ENCODE measurements around the gene STYXL2.

DNA sequence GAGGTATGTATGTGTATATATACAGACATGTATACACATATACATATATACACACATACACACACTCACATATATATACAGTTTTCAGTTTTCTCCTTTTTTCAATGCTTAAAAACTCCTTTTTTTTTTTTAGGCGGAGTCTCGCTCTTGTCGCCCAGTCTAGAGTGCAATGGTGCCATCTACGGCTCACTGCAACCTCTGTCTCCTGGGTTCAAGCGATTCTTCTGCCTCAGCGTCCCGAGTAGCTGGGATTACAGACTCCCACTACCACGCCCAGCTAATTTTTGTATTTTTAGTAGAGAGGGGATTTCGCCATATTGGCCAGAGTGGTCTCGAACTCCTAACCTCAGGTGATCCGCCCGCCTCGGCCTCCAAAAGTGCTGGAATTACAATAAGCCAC lies 27.0 kb downstream of the STYXL2 start:
- TF ChIP-seq, protein P1, sequence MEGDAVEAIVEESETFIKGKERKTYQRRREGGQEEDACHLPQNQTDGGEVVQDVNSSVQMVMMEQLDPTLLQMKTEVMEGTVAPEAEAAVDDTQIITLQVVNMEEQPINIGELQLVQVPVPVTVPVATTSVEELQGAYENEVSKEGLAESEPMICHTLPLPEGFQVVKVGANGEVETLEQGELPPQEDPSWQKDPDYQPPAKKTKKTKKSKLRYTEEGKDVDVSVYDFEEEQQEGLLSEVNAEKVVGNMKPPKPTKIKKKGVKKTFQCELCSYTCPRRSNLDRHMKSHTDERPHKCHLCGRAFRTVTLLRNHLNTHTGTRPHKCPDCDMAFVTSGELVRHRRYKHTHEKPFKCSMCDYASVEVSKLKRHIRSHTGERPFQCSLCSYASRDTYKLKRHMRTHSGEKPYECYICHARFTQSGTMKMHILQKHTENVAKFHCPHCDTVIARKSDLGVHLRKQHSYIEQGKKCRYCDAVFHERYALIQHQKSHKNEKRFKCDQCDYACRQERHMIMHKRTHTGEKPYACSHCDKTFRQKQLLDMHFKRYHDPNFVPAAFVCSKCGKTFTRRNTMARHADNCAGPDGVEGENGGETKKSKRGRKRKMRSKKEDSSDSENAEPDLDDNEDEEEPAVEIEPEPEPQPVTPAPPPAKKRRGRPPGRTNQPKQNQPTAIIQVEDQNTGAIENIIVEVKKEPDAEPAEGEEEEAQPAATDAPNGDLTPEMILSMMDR (conservative IDR thresholded peaks at IDR 0.05; ENCODE audit: low read depth in 2 of 2): peak in 1 of 2 experiments; percentile 40; a peak in 2 of 4 replicates
- peak; percentile 25 for TF ChIP-seq EZH2 (IDR thresholded peaks at IDR 0.05; ENCODE audit: low read depth, unreplicated experiment)
- TF ChIP-seq CREB1 (CRISPR knock-in tag; IDR thresholded peaks at IDR 0.05; ENCODE audit: low read depth): no peak
- TF ChIP-seq, protein P2, sequence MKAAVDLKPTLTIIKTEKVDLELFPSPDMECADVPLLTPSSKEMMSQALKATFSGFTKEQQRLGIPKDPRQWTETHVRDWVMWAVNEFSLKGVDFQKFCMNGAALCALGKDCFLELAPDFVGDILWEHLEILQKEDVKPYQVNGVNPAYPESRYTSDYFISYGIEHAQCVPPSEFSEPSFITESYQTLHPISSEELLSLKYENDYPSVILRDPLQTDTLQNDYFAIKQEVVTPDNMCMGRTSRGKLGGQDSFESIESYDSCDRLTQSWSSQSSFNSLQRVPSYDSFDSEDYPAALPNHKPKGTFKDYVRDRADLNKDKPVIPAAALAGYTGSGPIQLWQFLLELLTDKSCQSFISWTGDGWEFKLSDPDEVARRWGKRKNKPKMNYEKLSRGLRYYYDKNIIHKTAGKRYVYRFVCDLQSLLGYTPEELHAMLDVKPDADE (IDR thresholded peaks at IDR 0.05): no peak
- TF ChIP-seq, protein P3, sequence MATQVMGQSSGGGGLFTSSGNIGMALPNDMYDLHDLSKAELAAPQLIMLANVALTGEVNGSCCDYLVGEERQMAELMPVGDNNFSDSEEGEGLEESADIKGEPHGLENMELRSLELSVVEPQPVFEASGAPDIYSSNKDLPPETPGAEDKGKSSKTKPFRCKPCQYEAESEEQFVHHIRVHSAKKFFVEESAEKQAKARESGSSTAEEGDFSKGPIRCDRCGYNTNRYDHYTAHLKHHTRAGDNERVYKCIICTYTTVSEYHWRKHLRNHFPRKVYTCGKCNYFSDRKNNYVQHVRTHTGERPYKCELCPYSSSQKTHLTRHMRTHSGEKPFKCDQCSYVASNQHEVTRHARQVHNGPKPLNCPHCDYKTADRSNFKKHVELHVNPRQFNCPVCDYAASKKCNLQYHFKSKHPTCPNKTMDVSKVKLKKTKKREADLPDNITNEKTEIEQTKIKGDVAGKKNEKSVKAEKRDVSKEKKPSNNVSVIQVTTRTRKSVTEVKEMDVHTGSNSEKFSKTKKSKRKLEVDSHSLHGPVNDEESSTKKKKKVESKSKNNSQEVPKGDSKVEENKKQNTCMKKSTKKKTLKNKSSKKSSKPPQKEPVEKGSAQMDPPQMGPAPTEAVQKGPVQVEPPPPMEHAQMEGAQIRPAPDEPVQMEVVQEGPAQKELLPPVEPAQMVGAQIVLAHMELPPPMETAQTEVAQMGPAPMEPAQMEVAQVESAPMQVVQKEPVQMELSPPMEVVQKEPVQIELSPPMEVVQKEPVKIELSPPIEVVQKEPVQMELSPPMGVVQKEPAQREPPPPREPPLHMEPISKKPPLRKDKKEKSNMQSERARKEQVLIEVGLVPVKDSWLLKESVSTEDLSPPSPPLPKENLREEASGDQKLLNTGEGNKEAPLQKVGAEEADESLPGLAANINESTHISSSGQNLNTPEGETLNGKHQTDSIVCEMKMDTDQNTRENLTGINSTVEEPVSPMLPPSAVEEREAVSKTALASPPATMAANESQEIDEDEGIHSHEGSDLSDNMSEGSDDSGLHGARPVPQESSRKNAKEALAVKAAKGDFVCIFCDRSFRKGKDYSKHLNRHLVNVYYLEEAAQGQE (IDR thresholded peaks at IDR 0.05; ENCODE audit: unreplicated experiment): no peak
- TF ChIP-seq EZH2phosphoT487 (IDR thresholded peaks at IDR 0.05; ENCODE audit: unreplicated experiment): no peak
- no peak for TF ChIP-seq POLR2AphosphoS5 (IDR thresholded peaks at IDR 0.05; ENCODE audit: low read depth)
- no peak for TF ChIP-seq JUNB (IDR thresholded peaks at IDR 0.05; ENCODE audit: unreplicated experiment)
- no peak for TF ChIP-seq NANOG (IDR thresholded peaks at IDR 0.05; ENCODE audit: borderline replicate concordance)
- no peak for TF ChIP-seq ZNF331 (CRISPR knock-in tag; IDR thresholded peaks at IDR 0.05; ENCODE audit: low read depth)
- TF ChIP-seq STAT1 (IDR thresholded peaks at IDR 0.05; ENCODE audit: unreplicated experiment): no peak
